Stomach (tissue), 9 donors: Measurements from ENCODE around the gene ADD2. TPM values are rescaled to one million over a fixed set of nuclear protein-coding genes. Genes with fewer than 3 reads are reported as not detected.

ENCODE experiments used
- DNase-seq, 2 donors: peaks; one replicate each; pipeline versions ENCODE4 v3.0.0 to v3.0.0-alpha.2; 2013 to 2019
- H3K27ac ChIP-seq, 5 donors: fragments of 200-600 bp in 4 of 5; sonication (generic) in 4 of 5; one replicate each; pipeline ENCODE4 v1.5.1; 2013 to 2019; ENCODE audit warnings: mild to moderate bottlenecking in 1 of 5, moderate library complexity in 1 of 5
- H3K27me3 ChIP-seq, 3 donors: fragments of 200-600 bp; sonication (generic); one replicate each; pipeline ENCODE4 v1.5.1; 2017 to 2019; ENCODE audit warnings: mixed run types in 1 of 3
- H3K36me3 ChIP-seq, 4 donors: fragments of 200-600 bp; sonication (generic); 1 replicate in 3 of 4; 2 replicates in 1 of 4; pipeline ENCODE4 v1.5.1; 2016 to 2019
- H3K4me1 ChIP-seq, 4 donors: fragments of 200-600 bp; sonication (generic); one replicate each; pipeline ENCODE4 v1.5.1; 2016 to 2019
- H3K4me3 ChIP-seq, 4 donors: fragments of 200-600 bp; sonication (generic) in 3 of 4; one replicate each; pipeline ENCODE4 v1.5.1; 2016 to 2019; ENCODE audit warnings: mild to moderate bottlenecking in 1 of 4
- H3K9me3 ChIP-seq, 4 donors: fragments of 200-600 bp; sonication (generic); one replicate each; pipeline ENCODE4 v1.5.1; 2016 to 2019
- EP300 ChIP-seq: sonication (generic); formaldehyde crosslinking; IDR thresholded peaks from one replicate; pipeline ENCODE4 v1.6.1; 2017; ENCODE audit warnings: antibody characterized with exemption
- POLR2A ChIP-seq, 4 donors: fragments of 450-650 bp; IDR thresholded peaks; one replicate each; pipeline ENCODE4 v1.6.1; 2016; ENCODE audit warnings: antibody characterized with exemption in 4 of 4, control low read depth in 2 of 4, mild to moderate bottlenecking in 1 of 4, moderate library complexity in 1 of 4
- POLR2AphosphoS5 ChIP-seq, 3 donors: sonication (generic); formaldehyde crosslinking; IDR thresholded peaks; one replicate each; pipeline ENCODE4 v1.6.1; 2016; ENCODE audit warnings: antibody characterized with exemption in 3 of 3
- WGBS, 5 donors: extraction: QIAGEN DNeasy Blood & Tissue Kit in 3 of 5; methylation state at CpG; one replicate each; pipeline versions ENCODE4 v1.1.5 to v1.1.7; 2013 to 2018; 5-methylcytosine and 5-hydroxymethylcytosine counted together
- intact Hi-C: fragments of 100-400 bp; cut with DNase I; formaldehyde crosslinking; loops from one replicate; pipeline ENCODE4 v1.15.1; 2023; ENCODE audit warnings: low total_unique reads
- polyA plus RNA-seq, 3 donors: library from polyadenylated mRNA; stranded (reverse); fragments of 200-250 nt; gene quantifications; one replicate each; pipeline ENCODE4 v1.2.3, GENCODE V29; 2013
- total RNA-seq, 5 donors: library from RNA; depleted of rRNA; stranded (reverse); fragments of >200 nt; gene quantifications; one replicate each; pipeline versions ENCODE4 v1.1.0 to v1.2.3, GENCODE V29; 2014 to 2016
- TF ChIP-seq, protein P1 (sequence below), 7 experiments: fragments of 450-650 bp in 4 of 7; fragments of 200-600 bp in 3 of 7; sonication (generic) in 3 of 7; IDR thresholded peaks; one replicate each; pipeline ENCODE4 v1.5.1; 2016 to 2019; ENCODE audit warnings: antibody characterized with exemption in 7 of 7, control low read depth in 2 of 7, mild to moderate bottlenecking in 1 of 7
- donor health status: healthy with polysubstance abuse.
- donor health status: Bipolar disorder and iron deficiency.
- donor health status: healthy.

ADD2 gene
- total and polyA plus RNA-seq, 8 donors = 0.12 to 5.5 (median 1.5) TPM; not detected in 2

DNA sequence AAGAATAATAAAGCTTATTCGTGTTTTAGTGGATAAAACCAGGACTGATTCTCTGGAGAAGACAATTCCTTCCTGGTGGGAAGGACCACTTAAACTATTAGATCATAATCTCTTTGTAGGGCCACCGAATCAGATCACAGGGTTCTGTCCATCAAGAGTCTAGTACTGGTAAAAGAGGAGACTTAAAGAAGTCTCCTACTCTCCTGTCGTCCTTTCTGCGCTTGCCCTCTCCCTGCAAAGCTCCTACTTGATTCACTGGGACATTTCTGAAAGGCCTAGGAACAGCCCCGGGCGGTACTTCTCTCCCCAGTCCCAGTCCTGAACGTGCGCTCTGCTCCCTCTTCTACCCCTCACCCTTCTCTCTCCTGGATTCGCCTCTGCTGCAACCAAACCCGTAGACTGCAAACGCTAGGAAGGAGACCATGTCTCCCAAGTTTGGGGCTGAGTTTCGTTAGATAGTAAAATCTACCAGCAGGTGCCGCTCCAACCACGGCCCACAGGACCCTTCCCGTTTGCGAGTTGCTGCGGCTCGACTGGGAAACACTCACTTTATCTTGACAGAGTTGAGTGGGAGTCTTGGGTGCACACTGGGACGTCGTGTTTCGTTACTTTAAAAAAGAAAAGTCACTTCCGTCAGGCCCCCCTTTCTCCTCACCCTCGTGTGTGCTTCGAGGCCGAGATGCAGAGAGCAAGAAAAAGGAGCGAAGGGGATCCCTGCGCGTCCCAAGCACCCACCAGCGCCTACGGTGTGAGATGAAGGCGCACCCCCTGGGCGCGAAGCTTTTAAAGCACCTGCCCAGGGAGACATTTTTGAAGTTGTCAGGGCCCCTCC, 21.5 kb upstream of the ADD2 start:
- Histone ChIP-seq H3K27me3 (peaks cover 0 to 83% (median 38%) of the 10 kb centered on the region in 3 donors), H3K4me1 (peaks cover 11 to 19% (median 15%) of the 10 kb centered on the region in 4 donors), H3K9me3 (no peaks in the 10 kb centered on the region), H3K36me3 (no peaks in the 10 kb centered on the region), H3K4me3 (peak overlapping the region; percentile 29 to 43 (median 35)), H3K27ac (no peak overlapping the region)
- intact Hi-C loops = no loop called here
- peak; percentile 54 to 83 for DNase-seq
- WGBS, 5 donors = 4 to 7% (median 5%) methylated on average over 28 to 33 of the region's 33 CpGs
- TF ChIP-seq, protein P1, sequence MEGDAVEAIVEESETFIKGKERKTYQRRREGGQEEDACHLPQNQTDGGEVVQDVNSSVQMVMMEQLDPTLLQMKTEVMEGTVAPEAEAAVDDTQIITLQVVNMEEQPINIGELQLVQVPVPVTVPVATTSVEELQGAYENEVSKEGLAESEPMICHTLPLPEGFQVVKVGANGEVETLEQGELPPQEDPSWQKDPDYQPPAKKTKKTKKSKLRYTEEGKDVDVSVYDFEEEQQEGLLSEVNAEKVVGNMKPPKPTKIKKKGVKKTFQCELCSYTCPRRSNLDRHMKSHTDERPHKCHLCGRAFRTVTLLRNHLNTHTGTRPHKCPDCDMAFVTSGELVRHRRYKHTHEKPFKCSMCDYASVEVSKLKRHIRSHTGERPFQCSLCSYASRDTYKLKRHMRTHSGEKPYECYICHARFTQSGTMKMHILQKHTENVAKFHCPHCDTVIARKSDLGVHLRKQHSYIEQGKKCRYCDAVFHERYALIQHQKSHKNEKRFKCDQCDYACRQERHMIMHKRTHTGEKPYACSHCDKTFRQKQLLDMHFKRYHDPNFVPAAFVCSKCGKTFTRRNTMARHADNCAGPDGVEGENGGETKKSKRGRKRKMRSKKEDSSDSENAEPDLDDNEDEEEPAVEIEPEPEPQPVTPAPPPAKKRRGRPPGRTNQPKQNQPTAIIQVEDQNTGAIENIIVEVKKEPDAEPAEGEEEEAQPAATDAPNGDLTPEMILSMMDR (IDR thresholded peaks at IDR 0.05) = peak in 4 of 7 experiments; percentile 21 to 37 (median 31)
- TF ChIP-seq POLR2A (IDR thresholded peaks at IDR 0.05) = no peak

DNA sequence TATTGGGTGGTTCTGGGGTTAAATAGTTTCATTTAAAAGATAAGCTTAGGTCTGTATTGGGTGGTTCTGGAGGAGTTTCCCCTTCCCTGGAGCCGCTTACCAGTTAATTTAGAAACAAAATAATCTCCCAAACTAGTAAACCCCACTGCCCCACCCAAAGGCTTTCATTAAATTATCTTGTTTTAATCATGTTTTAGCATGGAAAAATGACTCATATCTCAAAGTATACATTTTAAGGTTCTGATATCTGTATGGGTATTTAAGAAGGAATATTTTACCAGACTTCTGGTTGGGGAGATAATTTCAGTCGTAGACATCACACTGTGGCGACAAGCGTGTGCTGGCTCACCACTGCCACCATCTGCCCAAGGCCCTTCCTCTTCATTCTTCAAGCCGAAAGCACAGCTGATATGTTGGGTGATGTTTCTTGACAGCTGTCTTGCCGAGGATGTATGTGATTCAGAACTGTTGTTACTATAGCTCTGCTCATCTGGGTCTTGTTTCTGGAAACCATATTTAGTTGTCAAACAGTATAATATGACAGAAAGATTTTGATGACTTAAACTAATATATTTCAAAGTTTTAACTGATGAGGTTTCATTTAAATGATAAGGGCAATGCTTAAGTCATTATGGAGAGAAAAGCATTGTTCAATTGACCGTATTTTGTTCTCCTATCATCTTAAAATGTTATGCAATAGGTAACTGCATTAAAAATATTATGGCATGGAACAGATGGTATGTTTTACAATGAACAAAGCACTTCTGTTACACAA, 17.3 kb upstream of the ADD2 start:
- DNase-seq = peak in 1 of 2 donors; percentile 60
- Histone ChIP-seq H3K27me3 (peaks cover 0 to 55% (median 27%) of the 10 kb centered on the region in 3 donors), H3K4me3 (no peak overlapping the region), H3K9me3 (no peaks in the 10 kb centered on the region), H3K27ac (no peak overlapping the region), H3K36me3 (no peaks in the 10 kb centered on the region), H3K4me1 (peaks cover 6 to 11% (median 10%) of the 10 kb centered on the region in 4 donors)
- 8 to 17% (median 13%) methylated on average over 7 of the region's 7 CpGs for WGBS, 5 donors
- no peak for TF ChIP-seq POLR2A (IDR thresholded peaks at IDR 0.05)
- TF ChIP-seq, protein P1 (IDR thresholded peaks at IDR 0.05) = no peak
- no peak for TF ChIP-seq POLR2AphosphoS5 (IDR thresholded peaks at IDR 0.05)
- TF ChIP-seq EP300 = no peak
- intact Hi-C loops = no loop called here

DNA sequence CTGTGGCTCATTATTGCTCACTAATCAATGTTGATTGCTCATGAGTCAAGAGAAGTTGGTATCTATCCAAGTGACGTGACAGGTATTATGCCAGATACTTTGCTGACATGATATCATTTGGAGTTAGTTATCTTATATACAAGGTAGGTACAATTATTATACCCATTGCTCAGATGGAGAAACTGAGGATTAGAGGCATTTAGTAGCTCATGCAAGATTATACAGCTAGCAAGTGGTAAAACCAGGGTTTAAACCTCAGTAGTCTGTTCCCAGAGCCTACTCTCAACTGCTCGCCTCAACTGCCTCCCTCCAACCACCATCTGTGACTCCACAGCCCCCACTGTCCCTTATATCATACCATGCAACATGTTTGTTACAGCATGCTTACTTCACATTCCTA, 16.3 kb upstream of the ADD2 start:
- intact Hi-C loops = no loop called here
- Histone ChIP-seq H3K36me3 (no peaks in the 10 kb centered on the region), H3K27ac (no peak overlapping the region), H3K4me3 (no peak overlapping the region), H3K4me1 (peaks cover 0 to 1% (median under 1%) of the 10 kb centered on the region in 4 donors), H3K9me3 (no peaks in the 10 kb centered on the region), H3K27me3 (peaks cover 0 to 53% (median 17%) of the 10 kb centered on the region in 3 donors)
- no peak for DNase-seq
- 72 to 88% (median 77%) methylated on average over 2 of the region's 2 CpGs for WGBS, 5 donors
- no peak for TF ChIP-seq EP300
- TF ChIP-seq POLR2AphosphoS5 (IDR thresholded peaks at IDR 0.05) = no peak
- TF ChIP-seq, protein P1 (IDR thresholded peaks at IDR 0.05) = no peak
- no peak for TF ChIP-seq POLR2A (IDR thresholded peaks at IDR 0.05)

DNA sequence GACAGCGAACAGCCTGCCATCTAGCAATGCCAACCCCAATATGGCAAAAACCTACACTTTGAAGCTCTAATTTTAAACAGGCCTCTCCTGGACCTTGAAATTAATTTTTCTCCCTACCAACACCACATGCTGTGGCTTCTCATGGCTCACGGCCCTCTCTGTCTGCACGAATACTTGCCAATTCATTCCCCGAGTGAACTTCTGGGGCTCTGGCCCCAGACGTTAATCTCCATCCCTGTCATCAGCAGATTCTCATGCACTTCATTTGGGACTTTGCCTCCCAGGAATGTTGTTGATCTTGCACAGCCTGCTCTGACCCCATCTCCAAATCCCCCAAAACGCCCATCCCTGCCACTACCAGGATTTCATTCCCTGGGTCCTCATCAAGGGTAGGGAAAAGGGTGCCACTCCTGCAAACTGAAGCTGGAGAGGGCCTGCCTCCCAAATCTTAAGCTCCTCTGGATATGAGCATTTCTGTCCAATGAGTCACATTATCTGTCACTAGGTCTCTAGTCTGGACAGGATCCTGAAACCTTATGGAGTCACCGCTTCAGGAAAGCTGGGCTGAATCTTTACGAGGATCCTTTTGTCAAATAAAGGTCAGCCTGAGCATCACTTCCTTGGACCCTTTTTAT, 12.0 kb upstream of the ADD2 start:
- intact Hi-C loops = no loop called here
- no peak for TF ChIP-seq EP300
- no peak for TF ChIP-seq POLR2A (IDR thresholded peaks at IDR 0.05)
- TF ChIP-seq, protein P1 (IDR thresholded peaks at IDR 0.05) = no peak
- TF ChIP-seq POLR2AphosphoS5 (IDR thresholded peaks at IDR 0.05) = no peak
- no peaks in the 10 kb centered on the region for H3K36me3 ChIP-seq
- no peak overlapping the region for H3K4me3 ChIP-seq
- WGBS, 5 donors = 68 to 75% (median 75%) methylated on average over 8 of the region's 8 CpGs
- H3K9me3 ChIP-seq = no peaks in the 10 kb centered on the region
- no peak for DNase-seq
- H3K27ac ChIP-seq = no peak overlapping the region
- H3K27me3 ChIP-seq = peaks cover 0 to 36% (median 18%) of the 10 kb centered on the region in 3 donors
- no peaks in the 10 kb centered on the region for H3K4me1 ChIP-seq
